Duodenal mucosa (tissue), 2 donors: ENCODE measurements around the gene PPP3CA.
"Not testable (repeated sequence)": the region's sequence is repeated elsewhere in the genome, so short reads cannot be mapped to it uniquely, and the experiment has no call there.

Experiments
- H3K27ac ChIP-seq: one replicate; pipeline ENCODE4 v1.7.0; 2013; ENCODE audit warnings: low read depth, low read length
- H3K27me3 ChIP-seq, 2 donors: one replicate each; pipeline ENCODE4 v1.7.0; 2013; ENCODE audit warnings: low read length in 2 of 2, control low read depth in 1 of 2; ENCODE audit not compliant: insufficient read depth in 2 of 2, control insufficient read depth in 1 of 2
- H3K36me3 ChIP-seq, 2 donors: one replicate each; pipeline ENCODE4 v1.7.0; 2013; ENCODE audit warnings: low read length in 2 of 2, control low read depth in 1 of 2; ENCODE audit not compliant: insufficient read depth in 2 of 2, control insufficient read depth in 1 of 2
- H3K4me1 ChIP-seq, 2 donors: one replicate each; pipeline ENCODE4 v1.7.0; 2013; ENCODE audit warnings: low read length in 2 of 2, control low read depth in 1 of 2; ENCODE audit not compliant: insufficient read depth in 2 of 2, control insufficient read depth in 1 of 2
- H3K4me3 ChIP-seq, 2 donors: one replicate each; pipeline ENCODE4 v1.7.0; 2013; ENCODE audit warnings: low read length in 2 of 2, low read depth in 1 of 2
- H3K9ac ChIP-seq, 2 donors: one replicate each; pipeline ENCODE4 v1.7.0; 2013; ENCODE audit warnings: low read length in 2 of 2, low read depth in 1 of 2
- H3K9me3 ChIP-seq, 2 donors: one replicate each; pipeline ENCODE4 v1.7.0; 2013; ENCODE audit warnings: low read length in 2 of 2, control low read depth in 1 of 2; ENCODE audit not compliant: control insufficient read depth in 1 of 2

The PPP3CA gene

DNA sequence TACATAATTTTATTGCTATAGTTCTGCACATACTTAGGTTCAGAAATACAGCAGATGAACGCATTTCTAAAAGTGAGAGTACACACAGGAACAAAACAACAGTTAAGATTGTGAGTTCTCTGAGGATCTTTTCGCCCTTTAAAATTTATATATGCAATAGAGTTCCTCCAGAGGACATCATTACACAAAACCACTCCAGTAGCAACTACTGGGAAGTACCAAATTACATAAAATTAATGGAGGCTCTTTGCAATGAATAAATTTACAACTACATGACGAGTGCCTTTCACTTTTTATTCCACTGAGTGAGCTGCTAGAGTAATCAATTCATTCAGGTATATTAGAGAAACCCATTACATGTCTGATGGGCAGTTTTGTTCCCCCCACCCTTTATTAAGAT lies 107.2 kb downstream of the PPP3CA start:
- no peak overlapping the region for H3K27ac ChIP-seq
- no peaks in the 10 kb centered on the region for H3K27me3 ChIP-seq
- H3K4me3 ChIP-seq = no peak overlapping the region
- H3K9me3 ChIP-seq = no peaks in the 10 kb centered on the region
- no peak overlapping the region for H3K9ac ChIP-seq
- H3K4me1 ChIP-seq = peaks cover 10 to 16% of the 10 kb centered on the region in 2 donors
- H3K36me3 ChIP-seq = no peaks in the 10 kb centered on the region

GRCh38 chr4:101239665-101240064 lies 107.7 kb downstream of the PPP3CA start:
- peaks cover 10 to 16% of the 10 kb centered on the region in 2 donors for H3K4me1 ChIP-seq
- H3K9ac ChIP-seq = no peak overlapping the region
- H3K4me3 ChIP-seq = no peak overlapping the region
- no peak overlapping the region for H3K27ac ChIP-seq
- no peaks in the 10 kb centered on the region for H3K27me3 ChIP-seq
- no peaks in the 10 kb centered on the region for H3K36me3 ChIP-seq
- H3K9me3 ChIP-seq = no peaks in the 10 kb centered on the region

- Histone ChIP-seq H3K4me3 (no peak overlapping the region), H3K9me3 (peaks cover 0 to 4% of the 10 kb centered on the region in 2 donors), H3K9ac (no peak overlapping the region), H3K27ac (no peak overlapping the region), H3K4me1 (peaks cover 10 to 16% of the 10 kb centered on the region in 2 donors), H3K36me3 (no peaks in the 10 kb centered on the region), H3K27me3 (no peaks in the 10 kb centered on the region)
Observed at GRCh38 chr4:101238706-101239105, 108.6 kb downstream of the PPP3CA start.

DNA sequence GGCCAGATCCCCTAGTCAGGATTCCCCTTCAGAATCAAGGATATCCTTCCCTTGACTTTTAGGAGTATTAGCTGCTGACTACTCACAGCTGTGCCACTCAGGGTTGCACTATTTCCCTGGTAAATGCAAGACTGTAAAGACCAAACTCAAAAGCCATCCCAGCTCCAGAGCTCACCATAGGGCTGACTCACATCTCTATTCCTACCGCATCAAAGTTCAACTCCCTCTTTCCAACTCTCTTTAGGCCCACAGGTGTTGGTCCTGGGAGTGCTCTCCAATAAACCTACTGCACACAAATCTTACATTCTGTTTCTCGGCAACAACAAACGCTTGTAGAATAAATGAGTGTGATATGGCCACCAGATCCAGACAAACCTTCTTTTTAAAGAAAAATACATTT lies 109.6 kb downstream of the PPP3CA start:
- Histone ChIP-seq H3K9me3 (peaks cover 0 to 4% of the 10 kb centered on the region in 2 donors), H3K4me3 (no peak overlapping the region), H3K4me1 (peaks cover 10 to 16% of the 10 kb centered on the region in 2 donors), H3K36me3 (no peaks in the 10 kb centered on the region), H3K27ac (no peak overlapping the region), H3K27me3 (no peaks in the 10 kb centered on the region), H3K9ac (no peak overlapping the region)

DNA sequence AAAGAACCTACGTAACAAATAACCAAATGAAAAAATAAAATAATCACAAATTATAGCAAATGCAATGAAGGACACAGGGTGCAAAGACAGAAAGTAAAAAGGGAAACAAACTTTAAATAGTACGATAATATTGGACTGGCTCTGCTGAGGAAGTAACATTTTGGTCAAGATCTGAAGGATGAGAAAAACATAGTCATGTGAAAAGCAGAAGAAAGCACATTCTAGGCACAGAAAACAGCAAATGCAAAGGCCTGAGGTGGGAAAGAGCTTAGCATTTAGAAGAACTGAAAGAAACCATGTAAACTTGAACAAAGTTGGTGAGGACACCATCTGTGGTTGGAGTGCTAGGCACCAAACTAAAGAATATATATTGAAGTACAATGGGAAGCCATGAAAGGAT lies 111.2 kb downstream of the PPP3CA start:
- Histone ChIP-seq H3K27me3 (no peaks in the 10 kb centered on the region), H3K9ac (no peak overlapping the region), H3K36me3 (no peaks in the 10 kb centered on the region), H3K9me3 (peaks cover 0 to 4% of the 10 kb centered on the region in 2 donors), H3K27ac (no peak overlapping the region), H3K4me3 (no peak overlapping the region), H3K4me1 (peaks cover 6 to 8% of the 10 kb centered on the region in 2 donors)

DNA sequence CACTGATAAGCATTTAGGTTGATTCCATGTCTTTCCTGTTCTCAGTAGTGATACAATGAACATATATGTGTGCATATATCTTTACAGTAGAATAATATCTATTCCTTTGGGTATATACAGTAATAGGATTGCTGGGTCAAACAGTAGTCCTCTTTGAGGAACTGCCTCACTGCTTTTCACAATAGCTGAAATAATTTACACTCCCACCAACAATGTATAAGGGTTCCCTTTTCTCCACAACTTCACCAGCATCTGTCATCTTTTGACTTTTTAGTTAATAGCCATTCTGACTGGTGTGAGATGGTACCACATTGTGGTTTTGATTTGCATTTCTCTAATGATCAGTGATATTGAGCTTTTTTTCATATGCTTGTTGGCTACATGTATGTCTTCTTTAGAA lies 113.2 kb downstream of the PPP3CA start:
- H3K27me3 ChIP-seq = not testable (repeated sequence)

DNA sequence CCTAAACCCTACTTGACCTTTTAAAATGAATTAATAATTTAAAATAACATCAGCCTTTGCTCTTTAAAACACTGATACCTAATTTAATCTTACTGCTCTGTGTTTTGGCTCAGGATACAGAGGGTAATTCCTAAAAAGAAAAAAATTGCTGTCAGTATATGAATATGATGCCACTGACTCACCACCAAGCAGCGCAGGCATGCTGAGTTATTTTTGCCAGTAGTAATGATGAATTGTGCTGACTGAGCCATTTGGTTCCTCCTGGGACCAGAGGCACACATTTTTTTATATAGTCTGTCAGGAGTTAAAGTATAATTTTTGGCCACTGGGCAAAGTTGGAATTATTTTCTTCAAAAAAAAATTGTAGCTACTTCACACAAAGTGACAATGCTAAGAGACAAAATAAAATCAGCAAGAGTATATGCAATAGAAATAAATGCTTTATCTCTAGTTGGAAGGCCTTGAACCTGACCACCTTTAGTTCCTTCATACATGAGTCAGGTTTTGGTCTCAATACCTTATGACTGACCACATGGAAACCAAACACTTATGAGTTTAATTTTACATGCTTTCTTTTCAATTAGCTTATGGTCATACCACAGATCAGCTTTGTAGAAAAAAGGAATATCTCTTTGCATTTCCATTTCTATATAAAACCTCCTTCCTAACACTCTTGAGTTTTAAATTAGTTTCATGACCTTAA lies 115.1 kb downstream of the PPP3CA start:
- Histone ChIP-seq H3K27me3 (no peaks in the 10 kb centered on the region), H3K4me1 (no peaks in the 10 kb centered on the region), H3K27ac (no peak overlapping the region), H3K4me3 (no peak overlapping the region), H3K9me3 (peaks cover 0 to 7% of the 10 kb centered on the region in 2 donors), H3K9ac (no peak overlapping the region), H3K36me3 (no peaks in the 10 kb centered on the region)

More for the DNA sequence above, 113.2 kb downstream of the PPP3CA start:
- H3K4me3 ChIP-seq, H3K9me3 ChIP-seq, H3K36me3 ChIP-seq, H3K4me1 ChIP-seq, H3K27ac ChIP-seq, H3K9ac ChIP-seq: not testable (repeated sequence)

DNA sequence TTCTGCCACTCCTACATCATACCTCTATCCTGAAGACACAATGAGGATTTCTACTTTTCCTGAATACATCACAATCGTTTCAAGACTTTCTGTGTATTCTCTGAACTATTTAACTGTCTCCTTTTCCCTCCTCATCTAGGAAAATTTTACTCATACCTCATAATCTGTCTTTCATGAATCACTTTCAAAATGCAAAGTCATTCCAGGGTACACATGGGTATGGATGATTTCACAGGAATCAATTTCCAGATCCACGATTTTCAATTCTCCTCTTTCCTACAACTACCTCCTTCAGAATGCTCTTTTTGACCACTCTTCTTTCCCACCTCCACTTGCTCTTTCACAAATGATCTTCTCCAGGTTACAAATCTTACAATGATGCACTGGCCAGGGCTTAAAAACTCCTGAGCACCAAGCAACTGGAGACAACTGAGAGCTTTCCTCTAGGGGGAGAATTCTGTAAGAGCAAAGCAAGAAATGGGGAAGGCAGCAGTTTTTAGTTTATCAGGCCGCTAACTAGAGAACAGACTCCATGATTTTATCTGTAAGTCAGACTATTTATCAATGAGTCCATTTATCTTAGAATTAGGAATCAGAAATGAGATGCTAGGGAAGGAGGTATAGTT lies 116.4 kb downstream of the PPP3CA start:
- Histone ChIP-seq H3K27me3 (no peaks in the 10 kb centered on the region), H3K4me3 (no peak overlapping the region), H3K27ac (no peak overlapping the region), H3K9ac (no peak overlapping the region), H3K36me3 (no peaks in the 10 kb centered on the region), H3K9me3 (peaks cover 0 to 7% of the 10 kb centered on the region in 2 donors), H3K4me1 (no peaks in the 10 kb centered on the region)

- Histone ChIP-seq H3K9ac (no peak overlapping the region), H3K27me3 (no peaks in the 10 kb centered on the region), H3K36me3 (no peaks in the 10 kb centered on the region), H3K4me1 (no peaks in the 10 kb centered on the region), H3K4me3 (no peak overlapping the region), H3K9me3 (peaks cover 0 to 7% of the 10 kb centered on the region in 2 donors), H3K27ac (no peak overlapping the region)
Observed at GRCh38 chr4:101229116-101229515, 118.2 kb downstream of the PPP3CA start.

DNA sequence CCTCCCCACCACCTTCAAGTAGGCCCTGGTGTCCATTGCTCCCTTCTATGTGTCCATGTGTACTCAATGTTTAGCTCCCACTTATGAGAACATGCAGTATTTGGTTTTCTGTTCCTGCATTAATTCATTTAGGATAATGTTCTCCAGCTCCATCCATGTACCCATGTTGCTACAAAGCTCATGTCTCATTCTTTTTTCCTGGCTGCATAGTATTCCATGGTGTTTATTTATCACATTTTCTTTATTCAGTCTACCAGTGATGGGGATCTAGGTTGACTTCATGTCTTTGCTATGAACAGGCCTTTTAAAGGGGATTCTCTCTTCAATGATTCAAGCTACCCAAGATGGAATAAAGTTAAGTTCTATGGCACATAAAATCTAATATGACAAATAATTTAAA lies 119.6 kb downstream of the PPP3CA start:
- H3K27ac ChIP-seq = no peak overlapping the region
- H3K36me3 ChIP-seq = no peaks in the 10 kb centered on the region
- H3K9ac ChIP-seq = no peak overlapping the region
- H3K4me1 ChIP-seq = peaks cover 3 to 8% of the 10 kb centered on the region in 2 donors
- H3K27me3 ChIP-seq = no peaks in the 10 kb centered on the region
- H3K9me3 ChIP-seq = peaks cover 0 to 4% of the 10 kb centered on the region in 2 donors
- no peak overlapping the region for H3K4me3 ChIP-seq
